GM18868 (cell line): ENCODE measurements around the gene SLC45A3.
"Not testable (repeated sequence)": the region's sequence is repeated elsewhere in the genome, so short reads cannot be mapped to it uniquely, and the experiment has no call there.

Experiments
- ATAC-seq: cut with Tn5 transposase; IDR thresholded peaks from one replicate; pipeline ENCODE4 v1.9.1; 2021; ENCODE audit warnings: mild to moderate bottlenecking, moderate library complexity; ENCODE audit not compliant: unreplicated experiment

SLC45A3 gene, protein sequence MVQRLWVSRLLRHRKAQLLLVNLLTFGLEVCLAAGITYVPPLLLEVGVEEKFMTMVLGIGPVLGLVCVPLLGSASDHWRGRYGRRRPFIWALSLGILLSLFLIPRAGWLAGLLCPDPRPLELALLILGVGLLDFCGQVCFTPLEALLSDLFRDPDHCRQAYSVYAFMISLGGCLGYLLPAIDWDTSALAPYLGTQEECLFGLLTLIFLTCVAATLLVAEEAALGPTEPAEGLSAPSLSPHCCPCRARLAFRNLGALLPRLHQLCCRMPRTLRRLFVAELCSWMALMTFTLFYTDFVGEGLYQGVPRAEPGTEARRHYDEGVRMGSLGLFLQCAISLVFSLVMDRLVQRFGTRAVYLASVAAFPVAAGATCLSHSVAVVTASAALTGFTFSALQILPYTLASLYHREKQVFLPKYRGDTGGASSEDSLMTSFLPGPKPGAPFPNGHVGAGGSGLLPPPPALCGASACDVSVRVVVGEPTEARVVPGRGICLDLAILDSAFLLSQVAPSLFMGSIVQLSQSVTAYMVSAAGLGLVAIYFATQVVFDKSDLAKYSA

DNA sequence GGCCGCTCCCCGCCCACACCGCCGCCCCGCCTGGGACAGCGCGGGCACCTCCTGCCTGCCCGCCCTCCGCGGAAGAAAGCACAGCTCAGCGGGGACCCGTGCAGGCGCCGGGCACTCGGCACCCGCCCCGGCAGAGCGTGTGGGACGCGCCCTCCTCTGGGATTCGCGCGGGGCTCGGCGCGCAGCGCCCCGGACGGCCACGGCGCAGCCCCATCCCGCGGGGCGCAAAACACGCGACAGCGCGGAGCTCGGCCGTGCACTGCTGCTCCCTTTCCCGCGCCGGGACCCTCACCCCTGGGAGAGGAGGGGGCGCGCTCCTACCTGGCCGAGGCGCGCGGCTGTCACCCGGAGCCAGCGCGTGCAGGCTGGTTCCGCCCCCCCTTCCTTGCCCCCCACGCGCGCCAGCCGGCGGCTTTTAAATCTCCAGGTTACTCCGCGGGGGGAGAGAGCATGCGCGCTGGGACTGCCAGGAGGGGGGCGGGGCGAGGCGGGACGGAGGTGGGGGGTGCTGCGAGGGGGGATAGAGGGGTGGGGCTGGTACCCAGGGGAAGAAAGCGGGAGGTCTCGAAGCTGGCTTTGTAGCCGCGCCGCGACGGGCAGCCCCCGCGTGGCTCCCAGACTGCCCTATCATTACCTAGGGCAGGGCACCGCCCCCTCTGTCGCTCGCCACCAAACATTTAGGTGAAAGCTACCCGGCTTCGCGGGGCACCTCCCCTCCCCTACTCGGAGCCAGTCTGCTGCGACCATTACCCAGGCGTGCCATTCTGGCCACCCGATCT lies at the start of gene SLC45A3:
SLC45A3 (minus strand) TSS at position 437 of the 779 bp plus-strand sequence. CDS start 15,853 bp downstream, outside the sequence.
- ATAC-seq, result peak; percentile 59

DNA sequence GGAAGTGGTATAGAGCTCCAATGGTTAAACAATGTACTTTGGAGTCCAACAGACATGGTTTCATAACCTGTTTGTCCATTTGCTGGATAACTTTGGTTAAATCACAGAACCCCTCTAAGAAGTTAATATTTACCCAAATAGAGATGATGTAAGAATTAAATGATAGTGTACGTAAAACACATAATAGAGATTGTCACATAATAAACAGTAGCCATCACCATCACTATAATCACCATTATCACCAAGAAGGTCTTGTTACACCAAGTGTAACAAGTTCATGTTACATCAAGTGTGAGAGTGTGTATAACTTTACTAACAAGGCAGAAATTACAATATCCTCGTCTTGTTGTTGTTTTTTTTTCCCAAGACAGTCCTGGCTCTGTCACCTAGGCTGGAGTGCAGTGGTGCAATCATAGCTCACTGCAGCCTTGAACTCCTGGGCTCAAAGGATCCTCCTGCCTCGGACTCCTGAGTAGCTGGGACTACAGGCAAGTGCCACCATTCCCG lies 46.4 kb upstream of the SLC45A3 start:
- no peak for ATAC-seq

DNA sequence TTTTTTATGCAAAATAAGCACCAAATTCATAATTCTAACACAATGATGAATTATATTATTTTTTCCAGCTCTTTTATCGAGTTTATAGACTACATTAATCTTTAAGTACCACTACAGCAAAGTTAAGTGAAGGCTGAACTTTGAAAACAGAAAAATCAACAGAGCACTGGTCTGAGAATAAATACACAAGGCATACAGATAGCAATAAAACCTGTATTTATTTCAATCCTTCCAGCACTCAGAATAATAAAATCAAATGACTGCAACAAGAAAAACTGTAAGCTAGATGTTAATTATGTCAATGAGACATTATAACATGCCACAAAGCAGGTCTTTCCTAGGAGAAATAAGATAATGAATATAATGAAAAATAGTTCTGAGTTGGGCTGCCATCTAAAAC lies 45.2 kb upstream of the SLC45A3 start:
- no peak for ATAC-seq

DNA sequence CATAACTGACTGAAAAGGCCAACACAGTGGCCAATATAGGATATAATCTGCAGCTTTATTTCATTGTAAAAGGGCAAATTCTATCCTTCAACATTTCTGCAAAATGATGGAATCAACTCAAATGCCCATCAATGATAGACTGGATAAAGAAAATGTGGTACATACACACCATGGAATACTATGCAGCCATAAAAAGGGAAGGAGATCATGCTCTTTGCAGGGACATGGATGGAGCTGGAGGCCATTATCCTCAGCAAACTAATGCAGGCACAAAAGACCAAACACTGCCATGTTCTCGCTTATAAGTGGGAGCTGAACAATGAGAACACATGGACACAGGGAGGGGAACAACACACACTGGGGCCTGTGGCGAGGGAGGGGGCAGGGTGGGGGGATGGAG lies 40.4 kb upstream of the SLC45A3 start:
- not testable (repeated sequence) for ATAC-seq

DNA sequence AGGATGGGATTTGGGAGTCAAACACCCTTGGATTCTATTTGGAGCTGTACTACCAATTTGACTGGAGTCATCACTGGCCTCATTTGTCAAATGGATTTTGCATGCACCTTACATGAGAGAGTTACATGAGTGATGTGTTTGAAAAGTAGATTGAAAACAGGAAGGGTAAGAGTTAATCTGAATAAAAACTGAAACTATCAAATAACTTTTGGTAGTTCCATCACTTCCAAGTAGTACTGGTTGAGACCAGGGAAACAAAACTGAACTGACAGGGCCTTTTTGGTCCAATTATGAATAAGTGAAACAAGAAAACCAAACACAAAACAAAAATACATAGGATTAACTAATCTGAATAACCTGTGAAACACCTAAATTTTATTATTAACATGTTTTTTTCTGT lies 39.5 kb upstream of the SLC45A3 start:
- ATAC-seq, result no peak

DNA sequence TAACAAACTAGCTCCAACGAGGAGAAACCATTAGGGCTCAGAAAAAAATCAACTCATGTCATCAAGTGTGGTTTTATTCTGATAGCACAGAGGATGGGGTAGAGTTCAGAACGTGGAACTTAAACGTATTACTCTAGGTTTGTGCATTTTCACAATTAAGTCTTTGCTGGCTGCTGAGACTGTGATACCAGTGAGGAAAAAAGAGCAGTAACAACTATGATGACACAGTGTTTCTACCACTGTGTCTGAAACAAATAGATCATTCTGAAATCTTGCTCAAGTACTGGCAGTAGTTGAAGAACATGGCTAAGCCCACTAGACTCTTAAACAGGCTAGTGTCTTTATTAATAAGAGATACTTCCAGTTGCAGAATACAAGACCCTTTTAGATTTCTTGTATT lies 38.7 kb upstream of the SLC45A3 start:
- no peak for ATAC-seq

DNA sequence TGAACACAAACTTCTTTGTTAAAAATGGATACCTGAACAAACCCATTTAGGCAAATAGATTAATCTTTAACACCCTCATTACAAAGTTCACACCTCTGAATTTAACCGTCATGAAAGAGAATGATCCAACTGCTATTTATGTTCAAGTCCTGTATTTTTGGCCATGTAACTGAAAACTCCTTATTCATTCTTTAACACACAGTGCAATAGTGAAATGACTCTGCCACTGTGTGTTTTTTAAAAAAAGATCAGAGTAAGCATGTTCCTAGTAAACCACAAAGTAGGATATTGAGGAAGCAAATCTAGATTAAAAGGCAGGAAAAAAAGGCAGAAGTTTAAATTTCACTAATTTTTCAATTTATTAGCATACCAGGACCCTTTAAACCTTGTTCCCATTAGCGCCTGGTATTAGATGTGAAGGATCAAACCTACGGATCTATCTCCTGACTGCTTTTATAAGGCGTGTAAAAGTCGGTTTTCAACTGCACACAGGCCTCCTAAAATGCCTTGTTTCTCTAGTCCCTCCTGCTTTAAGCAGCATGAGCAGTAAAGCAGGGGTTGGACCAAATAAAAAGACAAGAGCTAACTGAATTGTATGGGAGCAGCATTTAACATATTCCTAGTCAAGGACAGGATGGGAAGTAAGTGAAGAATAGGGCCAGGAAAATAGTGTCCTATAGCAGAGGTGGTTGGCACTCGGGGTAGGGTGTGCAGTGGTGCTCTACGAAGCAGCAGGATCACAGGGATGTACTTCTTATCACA lies 36.2 kb upstream of the SLC45A3 start:
- ATAC-seq, result no peak

DNA sequence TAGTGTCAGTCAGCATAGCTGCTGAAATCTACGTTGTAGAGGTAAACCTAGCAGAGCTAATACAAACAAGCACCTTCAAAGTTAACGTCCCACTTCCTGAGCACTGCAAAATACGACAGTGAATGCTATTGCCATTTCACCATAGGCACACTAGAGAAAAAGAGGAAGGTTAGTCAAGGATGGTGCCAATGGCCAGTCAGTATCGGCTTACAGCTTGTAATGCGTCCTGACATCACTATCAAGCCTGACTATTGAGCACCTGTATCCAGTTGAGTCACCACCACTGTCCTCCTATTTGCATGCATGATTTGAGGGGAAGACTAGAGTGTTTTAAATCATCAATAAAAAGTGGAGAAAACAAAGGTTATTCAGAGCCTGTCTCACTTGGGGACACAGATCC lies 35.3 kb upstream of the SLC45A3 start:
- no peak for ATAC-seq

DNA sequence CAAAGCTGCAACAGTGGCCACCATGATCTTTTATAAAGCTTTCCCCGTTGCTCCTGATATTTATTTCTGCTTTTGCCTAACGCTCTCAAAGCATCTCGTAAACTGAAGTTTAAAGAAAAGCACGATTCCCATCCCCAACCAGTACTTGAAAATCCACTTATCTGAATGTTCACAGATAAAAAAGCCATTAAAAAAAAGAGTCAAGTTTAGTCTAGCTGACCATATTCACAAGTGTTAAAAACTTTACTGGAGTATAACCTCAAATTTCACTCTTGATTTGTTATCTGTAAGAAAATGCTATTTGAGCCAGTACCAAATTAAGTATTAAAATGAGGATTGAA lies 34.6 kb upstream of the SLC45A3 start:
- no peak for ATAC-seq

DNA sequence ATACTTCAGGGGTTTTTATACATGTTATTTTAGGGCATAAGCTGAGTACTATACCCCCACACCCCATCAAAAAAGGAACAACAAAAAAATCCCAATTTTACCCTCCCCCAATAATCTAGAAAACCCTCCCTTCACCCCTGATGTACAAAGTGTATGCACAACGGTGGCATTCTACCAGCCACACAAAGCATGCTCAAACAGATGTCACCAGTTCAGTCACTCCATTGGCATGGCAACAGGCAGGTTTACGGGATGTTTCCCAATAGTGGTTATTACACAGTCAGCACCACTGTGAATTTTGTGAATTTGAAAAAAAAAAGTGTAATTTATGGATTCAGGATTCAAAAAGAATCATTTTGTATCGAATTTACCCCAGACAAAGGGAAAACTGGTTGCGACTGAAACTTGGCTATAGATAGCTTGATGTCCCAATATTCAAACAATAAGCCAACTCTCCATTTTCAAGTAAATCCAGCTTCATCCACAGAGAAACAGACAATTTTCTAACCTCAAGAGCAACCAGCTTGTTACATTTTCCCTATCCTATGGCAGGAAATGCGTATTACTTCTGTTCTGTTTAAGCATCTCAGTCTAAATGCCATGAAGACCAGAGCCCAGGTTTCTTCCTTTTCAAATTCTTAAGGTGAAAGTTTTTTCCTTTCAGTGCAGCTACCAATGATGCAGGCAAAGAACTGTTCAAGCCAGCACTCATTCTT lies 34.0 kb upstream of the SLC45A3 start:
- no peak for ATAC-seq

DNA sequence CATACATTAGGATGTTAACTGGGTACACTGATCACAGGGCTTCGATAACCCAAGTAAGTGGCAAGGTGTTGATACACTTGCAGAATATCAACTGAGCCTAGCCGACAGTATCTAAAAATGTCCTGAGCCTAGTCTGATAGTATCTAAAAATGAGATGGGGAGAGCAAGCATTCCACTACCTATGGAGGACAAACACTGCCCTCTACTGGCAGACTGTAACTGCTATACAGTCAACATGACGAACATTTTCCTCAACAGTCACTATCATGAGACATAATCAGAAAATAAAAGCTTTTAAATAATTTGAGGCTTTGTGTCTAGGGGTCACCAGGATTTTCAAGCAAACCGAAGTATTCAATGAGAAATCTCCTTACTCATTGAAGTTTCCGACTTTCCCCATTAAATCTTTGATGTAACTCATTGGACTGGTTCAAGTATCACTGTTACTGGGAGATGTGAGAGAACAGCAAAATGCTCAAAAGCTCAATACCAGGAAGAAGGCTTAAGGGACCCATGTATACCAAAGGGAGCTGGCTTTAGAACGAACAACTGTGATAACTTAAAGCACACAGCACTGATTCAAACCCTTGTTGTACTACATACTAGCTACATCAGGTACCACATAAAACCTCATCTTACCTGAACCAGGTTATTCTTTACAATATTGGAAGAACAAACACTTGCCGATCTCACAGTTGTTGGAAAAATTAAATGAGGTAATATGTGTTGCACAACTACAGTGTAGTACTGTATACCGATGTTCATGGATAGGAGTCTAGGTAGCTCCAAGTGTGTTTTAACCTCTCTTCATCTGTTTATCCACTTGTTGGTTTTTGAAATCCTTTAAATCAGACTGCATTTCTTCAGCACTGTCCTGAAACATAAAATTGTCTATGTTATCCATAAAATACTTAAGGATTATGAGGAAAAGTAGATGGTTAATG lies 31.1 kb upstream of the SLC45A3 start:
- ATAC-seq, result peak; percentile 67

DNA sequence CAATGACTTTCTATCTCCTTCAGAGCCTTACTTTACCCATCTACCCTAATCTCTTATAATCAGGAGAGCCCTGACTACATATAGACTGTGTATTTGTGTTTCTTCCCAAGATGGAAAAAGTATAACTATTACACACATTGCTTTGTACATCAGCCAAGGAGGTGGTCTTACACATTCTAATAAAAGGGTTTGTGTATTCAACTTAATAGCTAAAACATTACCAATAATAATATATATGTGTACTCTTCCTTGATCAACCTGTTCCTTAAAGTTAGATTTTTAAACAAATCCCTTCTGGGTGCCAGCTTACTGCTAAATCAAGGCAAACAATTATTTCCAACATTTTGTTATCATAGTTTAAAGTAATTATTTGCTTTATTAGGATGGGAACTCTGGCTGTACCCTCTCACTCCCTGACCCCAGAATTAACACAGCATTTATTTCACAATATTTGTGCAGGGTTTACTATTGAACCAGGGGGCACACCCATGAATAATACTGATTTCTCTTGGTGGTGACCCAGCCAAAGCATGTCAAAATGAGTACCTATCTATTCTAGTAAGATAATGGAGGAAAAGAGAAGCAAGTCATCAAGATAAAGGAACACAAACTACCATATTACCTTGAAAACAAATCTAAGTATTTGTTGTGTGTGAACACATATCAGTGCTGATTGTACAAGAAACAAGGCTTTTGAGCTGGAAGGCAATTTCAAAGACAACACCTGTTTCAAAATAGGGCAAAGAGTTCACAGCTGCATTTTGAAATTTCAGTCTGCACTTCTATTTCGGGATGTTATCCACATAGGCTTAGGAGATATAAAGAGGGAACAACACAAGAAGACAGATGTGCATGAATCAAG lies 30.1 kb upstream of the SLC45A3 start:
- no peak for ATAC-seq

DNA sequence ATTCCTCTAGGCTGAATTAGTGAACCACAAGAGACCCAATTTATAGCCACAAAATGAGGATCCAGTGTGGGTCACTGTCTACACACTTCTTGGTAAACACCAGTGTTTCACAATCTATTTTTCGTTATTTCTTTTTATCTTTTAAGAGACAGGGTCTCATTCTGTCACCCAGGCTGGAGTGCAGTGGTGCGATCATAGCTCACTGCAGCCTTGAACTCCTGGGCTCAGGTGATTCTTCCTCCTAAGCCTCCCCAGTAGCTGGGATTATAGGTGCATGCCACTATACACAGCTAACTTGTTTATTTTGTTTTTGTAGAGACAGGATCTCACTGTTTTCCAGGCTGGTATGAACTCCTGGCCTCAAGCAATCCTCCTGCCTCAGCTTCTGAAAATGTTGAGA lies 29.3 kb upstream of the SLC45A3 start:
- ATAC-seq, result no peak

DNA sequence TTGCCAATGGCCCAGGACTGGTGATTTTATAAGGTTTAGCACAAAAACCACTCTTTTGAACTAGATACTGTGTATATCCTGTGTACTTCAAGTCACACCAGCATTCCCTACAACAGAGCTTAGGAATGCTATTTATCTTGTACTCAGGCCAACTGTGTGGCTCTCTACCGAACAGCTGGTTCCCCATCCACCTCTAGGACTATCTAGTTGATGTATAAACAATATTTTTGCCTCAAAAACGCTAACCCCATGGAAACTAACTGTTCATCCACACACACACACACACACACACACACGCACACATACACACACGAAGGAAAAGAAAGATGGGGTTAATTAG lies 28.7 kb upstream of the SLC45A3 start:
- no peak for ATAC-seq

DNA sequence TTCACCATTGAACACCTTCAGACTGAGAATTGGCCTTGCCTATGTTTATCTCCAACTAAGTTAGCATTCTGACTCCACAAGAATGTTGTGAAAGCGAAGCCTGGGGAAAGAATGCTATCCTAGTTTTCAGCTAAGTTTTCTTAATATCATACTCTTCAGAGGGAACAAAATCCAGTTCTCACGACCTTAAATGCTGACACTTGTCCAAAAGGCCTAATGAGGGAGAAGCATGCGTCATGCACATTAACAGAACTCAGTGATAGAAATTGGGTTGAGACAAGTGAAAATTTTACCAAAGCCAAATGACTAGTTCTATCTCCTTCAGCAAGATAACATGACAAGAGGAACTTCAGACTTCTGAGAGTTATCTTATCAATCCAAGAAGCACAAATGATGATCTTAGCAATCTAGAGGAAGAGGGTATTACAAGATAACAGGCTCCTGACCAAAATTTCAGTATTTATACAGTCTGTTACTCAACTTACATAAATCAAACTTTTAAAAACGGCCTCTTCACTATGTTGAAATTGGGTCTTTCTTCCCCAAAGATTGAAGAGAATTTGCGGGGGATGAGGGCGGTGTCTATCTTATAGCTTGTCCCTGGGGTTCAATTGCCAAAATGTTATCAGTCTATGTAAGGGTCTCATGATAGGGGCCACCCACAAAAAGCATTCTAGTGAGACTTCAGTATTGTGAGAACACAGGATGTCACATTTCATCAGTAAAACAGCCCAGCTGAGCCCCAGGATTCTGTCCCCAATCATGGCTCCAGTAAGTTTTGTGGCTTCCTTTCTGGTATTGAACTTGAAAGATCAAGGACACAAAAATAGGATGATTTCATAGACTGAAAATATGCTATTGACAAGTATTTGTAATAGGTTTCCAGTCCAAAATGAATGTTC lies 26.5 kb upstream of the SLC45A3 start:
- no peak for ATAC-seq

DNA sequence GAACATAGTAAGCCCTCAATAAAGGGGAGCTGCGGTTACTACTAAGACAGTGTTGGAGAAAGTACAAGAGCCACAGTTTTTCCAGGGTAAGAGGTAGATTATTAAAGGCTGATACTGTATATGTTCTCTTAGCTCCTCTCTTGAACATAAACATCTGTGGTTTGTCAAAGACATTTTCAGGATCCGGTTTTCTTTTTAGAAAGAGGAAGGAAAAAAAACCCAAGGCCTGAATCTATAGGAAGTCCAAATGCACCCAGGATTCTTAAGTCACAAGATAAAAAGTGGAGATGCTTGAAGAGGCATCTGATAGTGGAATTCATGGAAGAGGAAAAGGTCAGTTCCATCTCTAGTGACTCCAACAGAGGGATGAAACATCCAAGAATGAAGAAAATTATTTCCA lies 24.6 kb upstream of the SLC45A3 start:
- no peak for ATAC-seq

DNA sequence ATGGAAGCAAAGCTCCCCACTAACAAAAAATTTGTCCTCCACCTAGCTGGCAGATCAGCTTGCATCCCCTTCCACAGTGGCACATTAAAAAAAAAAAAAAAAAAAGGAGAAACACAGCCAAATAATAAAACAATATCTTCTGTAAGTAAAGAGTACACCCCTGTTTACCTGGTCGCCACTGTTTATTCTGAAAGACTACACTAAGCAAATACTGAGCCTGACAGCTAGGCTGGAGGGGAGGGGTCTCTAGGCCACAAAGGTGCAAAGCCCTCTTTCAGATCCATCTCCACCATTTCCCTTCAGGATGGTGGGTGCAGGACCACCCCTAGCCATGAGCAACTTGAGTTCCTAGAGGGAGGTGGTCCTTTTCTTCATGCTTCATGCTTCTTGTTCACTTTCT lies 22.8 kb upstream of the SLC45A3 start:
- no peak for ATAC-seq

DNA sequence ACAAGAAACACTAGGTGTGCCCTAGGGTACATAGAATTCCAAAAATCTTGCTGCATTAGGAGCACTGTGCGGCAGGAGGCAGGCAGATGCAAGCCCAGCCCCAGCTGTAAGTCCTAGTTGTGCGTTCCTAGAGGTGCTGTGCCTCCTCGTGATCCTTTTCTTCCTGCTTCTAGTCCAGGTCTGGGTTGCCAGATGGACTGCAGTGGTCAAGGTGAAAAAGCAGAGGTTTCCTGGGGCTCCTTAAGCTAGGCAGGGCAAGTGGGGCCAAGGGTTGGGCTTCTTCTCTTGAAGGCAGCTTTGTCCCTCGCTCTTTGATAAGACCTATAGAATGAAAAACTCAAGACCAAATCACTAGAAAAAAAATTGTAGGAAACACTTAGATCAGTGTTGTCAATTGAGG lies 21.6 kb upstream of the SLC45A3 start:
- ATAC-seq, result no peak
